NCI-H82 (cell line): ENCODE data around the gene SLC44A2.

Experiments
- DNase-seq: peaks from one replicate; lab custom pipeline; 2025; lab: John Stamatoyannopoulos, UW

The SLC44A2 gene

GRCh38 chr19:10615429-10616023, 9.8 kb upstream of the SLC44A2 start:
- DNase-seq = no peak

GRCh38 chr19:10617409-10618121, 7.8 kb upstream of the SLC44A2 start:
- no peak for DNase-seq

GRCh38 chr19:10618846-10619245, 6.5 kb upstream of the SLC44A2 start:
- no peak for DNase-seq

- DNase-seq = no peak
Measured at GRCh38 chr19:10620786-10621185, 4.6 kb upstream of the SLC44A2 start.

GRCh38 chr19:10621966-10622365, 3.4 kb upstream of the SLC44A2 start:
- DNase-seq = no peak

GRCh38 chr19:10624585-10624984, 768 bp upstream of the SLC44A2 start:
- DNase-seq = no peak

- no peak for DNase-seq
Measured at GRCh38 chr19:10625762-10626138, 397 bp downstream of the SLC44A2 start.

GRCh38 chr19:10631874-10632273, 6.5 kb downstream of the SLC44A2 start:
- DNase-seq = peak; percentile 41

GRCh38 chr19:10634430-10634829, 9.1 kb downstream of the SLC44A2 start:
- DNase-seq = no peak

GRCh38 chr19:10634963-10635362, 9.6 kb downstream of the SLC44A2 start:
- DNase-seq = no peak

GRCh38 chr19:10636304-10636972, 11.1 kb downstream of the SLC44A2 start:
- DNase-seq = no peak

- no peak for DNase-seq
Measured at GRCh38 chr19:10637894-10638293, 12.5 kb downstream of the SLC44A2 start.

- DNase-seq = no peak
Measured at GRCh38 chr19:10639836-10640235, 14.5 kb downstream of the SLC44A2 start.

- DNase-seq = no peak
Measured at GRCh38 chr19:10640361-10640760, 15.0 kb downstream of the SLC44A2 start.

- DNase-seq = no peak
Measured at GRCh38 chr19:10641248-10641647, 15.9 kb downstream of the SLC44A2 start.

GRCh38 chr19:10642473-10643171, 17.3 kb downstream of the SLC44A2 start:
- DNase-seq = no peak

GRCh38 chr19:10643172-10643967, 18.0 kb downstream of the SLC44A2 start:
- DNase-seq = no peak

GRCh38 chr19:10643968-10644259, 18.6 kb downstream of the SLC44A2 start:
- DNase-seq = no peak

GRCh38 chr19:10644260-10645007, 19.1 kb downstream of the SLC44A2 start:
- peak; percentile 87 for DNase-seq

- DNase-seq = no peak
Measured at GRCh38 chr19:10646456-10647159, 21.3 kb downstream of the SLC44A2 start.

- DNase-seq = peak; percentile 12
Measured at GRCh38 chr19:10648360-10648759, 23.0 kb downstream of the SLC44A2 start.
